Measurements from ENCODE around the gene TUBB2A. TPM values are rescaled to one million over a fixed set of nuclear protein-coding genes. Genes with fewer than 3 reads are reported as not detected.

TUBB2A gene
- total and polyA plus RNA-seq, 2 of the 13 experiments (the other 11 are each of a cell fraction or from before 2014, with no cell fraction given), result 35.3 to 106 TPM

DNA sequence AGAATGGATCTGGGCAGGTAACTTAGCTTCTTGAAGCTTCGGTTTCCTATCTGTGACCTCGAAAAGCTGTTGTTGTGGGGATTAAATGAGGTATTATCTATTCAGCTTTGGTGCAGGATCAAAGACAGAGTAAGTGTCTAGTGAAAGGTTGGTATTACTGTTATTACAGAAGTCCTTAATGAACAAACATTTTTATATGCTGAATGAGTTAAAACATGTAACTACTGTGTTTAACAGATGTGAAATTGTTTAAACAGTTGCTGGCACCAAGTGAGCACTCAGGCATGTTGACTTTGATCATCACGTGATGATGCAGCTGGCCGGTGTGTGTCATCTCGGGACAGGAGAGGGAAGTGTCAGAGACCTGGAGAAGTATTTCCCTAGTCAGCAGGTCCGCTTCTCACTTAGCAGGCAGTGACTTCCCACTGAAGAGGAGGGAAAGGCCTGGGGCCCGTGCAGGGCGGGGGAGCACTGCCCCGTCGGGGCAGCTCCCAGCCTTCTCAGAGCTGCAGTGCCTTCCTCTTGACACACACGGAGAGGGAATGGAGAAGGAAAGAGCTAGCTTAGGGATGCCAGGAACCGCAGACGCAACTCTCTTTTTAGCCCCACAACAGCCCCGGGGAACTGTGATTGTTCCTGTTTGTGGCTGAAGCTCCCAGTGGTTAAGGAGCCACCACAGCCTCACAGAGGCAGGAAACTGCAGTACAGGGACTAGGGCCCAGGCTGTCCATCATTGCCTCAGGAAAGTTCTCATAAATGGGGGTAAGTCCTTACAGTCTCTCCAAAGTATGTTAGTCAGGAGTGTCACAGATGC lies 18.0 kb downstream of the TUBB2A start (continued):
- TF ChIP-seq, protein P1, sequence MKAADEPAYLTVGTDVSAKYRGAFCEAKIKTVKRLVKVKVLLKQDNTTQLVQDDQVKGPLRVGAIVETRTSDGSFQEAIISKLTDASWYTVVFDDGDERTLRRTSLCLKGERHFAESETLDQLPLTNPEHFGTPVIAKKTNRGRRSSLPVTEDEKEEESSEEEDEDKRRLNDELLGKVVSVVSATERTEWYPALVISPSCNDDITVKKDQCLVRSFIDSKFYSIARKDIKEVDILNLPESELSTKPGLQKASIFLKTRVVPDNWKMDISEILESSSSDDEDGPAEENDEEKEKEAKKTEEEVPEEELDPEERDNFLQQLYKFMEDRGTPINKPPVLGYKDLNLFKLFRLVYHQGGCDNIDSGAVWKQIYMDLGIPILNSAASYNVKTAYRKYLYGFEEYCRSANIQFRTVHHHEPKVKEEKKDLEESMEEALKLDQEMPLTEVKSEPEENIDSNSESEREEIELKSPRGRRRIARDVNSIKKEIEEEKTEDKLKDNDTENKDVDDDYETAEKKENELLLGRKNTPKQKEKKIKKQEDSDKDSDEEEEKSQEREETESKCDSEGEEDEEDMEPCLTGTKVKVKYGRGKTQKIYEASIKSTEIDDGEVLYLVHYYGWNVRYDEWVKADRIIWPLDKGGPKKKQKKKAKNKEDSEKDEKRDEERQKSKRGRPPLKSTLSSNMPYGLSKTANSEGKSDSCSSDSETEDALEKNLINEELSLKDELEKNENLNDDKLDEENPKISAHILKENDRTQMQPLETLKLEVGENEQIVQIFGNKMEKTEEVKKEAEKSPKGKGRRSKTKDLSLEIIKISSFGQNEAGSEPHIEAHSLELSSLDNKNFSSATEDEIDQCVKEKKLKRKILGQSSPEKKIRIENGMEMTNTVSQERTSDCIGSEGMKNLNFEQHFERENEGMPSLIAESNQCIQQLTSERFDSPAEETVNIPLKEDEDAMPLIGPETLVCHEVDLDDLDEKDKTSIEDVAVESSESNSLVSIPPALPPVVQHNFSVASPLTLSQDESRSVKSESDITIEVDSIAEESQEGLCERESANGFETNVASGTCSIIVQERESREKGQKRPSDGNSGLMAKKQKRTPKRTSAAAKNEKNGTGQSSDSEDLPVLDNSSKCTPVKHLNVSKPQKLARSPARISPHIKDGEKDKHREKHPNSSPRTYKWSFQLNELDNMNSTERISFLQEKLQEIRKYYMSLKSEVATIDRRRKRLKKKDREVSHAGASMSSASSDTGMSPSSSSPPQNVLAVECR (CRISPR knock-in tag; IDR thresholded peaks at IDR 0.05; ENCODE audit: borderline replicate concordance), result peak; percentile 95
- peak; percentile 58; the same call in 1 of the 2 replicates for TF ChIP-seq NKX3-1 (CRISPR knock-in tag; IDR thresholded peaks at IDR 0.05)
- no peak for TF ChIP-seq ZNF530 (CRISPR knock-in tag; IDR thresholded peaks at IDR 0.05; ENCODE audit: low read depth)
- TF ChIP-seq TSC22D2 (CRISPR knock-in tag; IDR thresholded peaks at IDR 0.05; ENCODE audit: borderline replicate concordance), result peak; percentile 54; the same call in 1 of the 2 replicates
- peak; percentile 100 for TF ChIP-seq FOXA3 (CRISPR knock-in tag; IDR thresholded peaks at IDR 0.05)
- peak; percentile 44; the same call in 1 of the 2 replicates for TF ChIP-seq SOX13 (IDR thresholded peaks at IDR 0.05)
- peak in 1 of 2 experiments; percentile 89; a peak in 2 of 4 replicates for TF ChIP-seq SOX13 (CRISPR knock-in tag; conservative IDR thresholded peaks at IDR 0.05 in 1 of 2, IDR thresholded peaks at IDR 0.05 in 1 of 2)
- peak; percentile 82 for TF ChIP-seq ASH2L (IDR thresholded peaks at IDR 0.05; ENCODE audit: insufficient read length, low read depth, low read length)
- peak; percentile 22; the same call in 1 of the 2 replicates for TF ChIP-seq GATA4 (IDR thresholded peaks at IDR 0.05; ENCODE audit: borderline replicate concordance, low read depth)
- peak; percentile 91 for TF ChIP-seq FOXA1 (IDR thresholded peaks at IDR 0.05)
- TF ChIP-seq FOXA1 (CRISPR knock-in tag; IDR thresholded peaks at IDR 0.05), result peak; percentile 100
- peak; percentile 81 for TF ChIP-seq ZNF264 (CRISPR knock-in tag; IDR thresholded peaks at IDR 0.05)
- TF ChIP-seq RFXAP (CRISPR knock-in tag; IDR thresholded peaks at IDR 0.05; ENCODE audit: borderline replicate concordance), result no peak; the same call in 1 of the 2 replicates
- TF ChIP-seq BATF2 (CRISPR knock-in tag; IDR thresholded peaks at IDR 0.05), result no peak
- TF ChIP-seq ZNF782 (CRISPR knock-in tag; IDR thresholded peaks at IDR 0.05; ENCODE audit: borderline replicate concordance), result peak; percentile 60; the same call in 1 of the 2 replicates
- TF ChIP-seq MTA3 (CRISPR knock-in tag; IDR thresholded peaks at IDR 0.05), result no peak
- TF ChIP-seq, protein P2, sequence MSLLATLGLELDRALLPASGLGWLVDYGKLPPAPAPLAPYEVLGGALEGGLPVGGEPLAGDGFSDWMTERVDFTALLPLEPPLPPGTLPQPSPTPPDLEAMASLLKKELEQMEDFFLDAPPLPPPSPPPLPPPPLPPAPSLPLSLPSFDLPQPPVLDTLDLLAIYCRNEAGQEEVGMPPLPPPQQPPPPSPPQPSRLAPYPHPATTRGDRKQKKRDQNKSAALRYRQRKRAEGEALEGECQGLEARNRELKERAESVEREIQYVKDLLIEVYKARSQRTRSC (CRISPR knock-in tag; IDR thresholded peaks at IDR 0.05; ENCODE audit: low read depth), result no peak
- no peak for TF ChIP-seq ZNF891 (CRISPR knock-in tag; IDR thresholded peaks at IDR 0.05)
- TF ChIP-seq, protein P3, sequence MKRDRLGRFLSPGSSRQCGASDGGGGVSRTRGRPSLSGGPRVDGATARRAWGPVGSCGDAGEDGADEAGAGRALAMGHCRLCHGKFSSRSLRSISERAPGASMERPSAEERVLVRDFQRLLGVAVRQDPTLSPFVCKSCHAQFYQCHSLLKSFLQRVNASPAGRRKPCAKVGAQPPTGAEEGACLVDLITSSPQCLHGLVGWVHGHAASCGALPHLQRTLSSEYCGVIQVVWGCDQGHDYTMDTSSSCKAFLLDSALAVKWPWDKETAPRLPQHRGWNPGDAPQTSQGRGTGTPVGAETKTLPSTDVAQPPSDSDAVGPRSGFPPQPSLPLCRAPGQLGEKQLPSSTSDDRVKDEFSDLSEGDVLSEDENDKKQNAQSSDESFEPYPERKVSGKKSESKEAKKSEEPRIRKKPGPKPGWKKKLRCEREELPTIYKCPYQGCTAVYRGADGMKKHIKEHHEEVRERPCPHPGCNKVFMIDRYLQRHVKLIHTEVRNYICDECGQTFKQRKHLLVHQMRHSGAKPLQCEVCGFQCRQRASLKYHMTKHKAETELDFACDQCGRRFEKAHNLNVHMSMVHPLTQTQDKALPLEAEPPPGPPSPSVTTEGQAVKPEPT (CRISPR knock-in tag; IDR thresholded peaks at IDR 0.05; ENCODE audit: low read depth), result peak; percentile 77
- 0 out of 4 replicates have a peak, but pooled peaks have one; percentile 13 to 20 for TF ChIP-seq NR2F1 (CRISPR knock-in tag; IDR thresholded peaks at IDR 0.05)
- peak; percentile 37; the same call in 1 of the 2 replicates for TF ChIP-seq NR2F6 (IDR thresholded peaks at IDR 0.05)
- peak; percentile 83 for TF ChIP-seq NR2F6 (CRISPR knock-in tag; IDR thresholded peaks at IDR 0.05)

Data from HepG2 (cell line).